Loucy (cell line): Measurements from ENCODE around the gene CDC34.

ENCODE experiments used
- H2AFZ ChIP-seq: fragments of 200-600 bp; sonication (generic); 2 replicates; pipeline ENCODE4 v1.6.0; 2016; ENCODE audit warnings: antibody characterized with exemption, mild to moderate bottlenecking, low read length, moderate library complexity
- H3F3A ChIP-seq: fragments of 200-600 bp; 2 replicates; pipeline ENCODE4 v1.6.0; 2016; ENCODE audit warnings: antibody characterized with exemption, low read depth, mild to moderate bottlenecking
- H3K27me3 ChIP-seq: fragments of 200-600 bp; sonication (generic); 2 replicates; pipeline ENCODE4 v1.6.1; 2014; ENCODE audit warnings: low read length, mild to moderate bottlenecking; ENCODE audit not compliant: insufficient read depth, poor library complexity, severe bottlenecking
- H3K36me3 ChIP-seq: fragments of 200-600 bp; sonication (generic); 2 replicates; pipeline ENCODE4 v1.6.1; 2016; ENCODE audit warnings: low read length; ENCODE audit not compliant: insufficient read depth
- H3K4me1 ChIP-seq: fragments of 200-600 bp; sonication (generic); 2 replicates; pipeline ENCODE4 v1.5.1; 2014; ENCODE audit warnings: low read length, mild to moderate bottlenecking; ENCODE audit not compliant: insufficient read depth, poor library complexity, severe bottlenecking
- H3K4me2 ChIP-seq: fragments of 200-600 bp; sonication (generic); 2 replicates; pipeline ENCODE4 v1.6.0; 2014; ENCODE audit warnings: antibody characterized with exemption, low read length, low read depth, mild to moderate bottlenecking; ENCODE audit not compliant: poor library complexity, severe bottlenecking
- H3K4me3 ChIP-seq: fragments of 200-600 bp; sonication (generic); 2 replicates; pipeline ENCODE4 v1.5.1; 2014; ENCODE audit warnings: low read length, mild to moderate bottlenecking, mixed read lengths; ENCODE audit not compliant: poor library complexity, severe bottlenecking
- H3K79me2 ChIP-seq: fragments of 200-600 bp; sonication (generic); 2 replicates; pipeline ENCODE4 v1.6.1; 2014; ENCODE audit warnings: low read length; ENCODE audit not compliant: insufficient read depth
- H3K9ac ChIP-seq: fragments of 200-600 bp; sonication (generic); 2 replicates; pipeline ENCODE4 v1.6.0; 2014; ENCODE audit warnings: mild to moderate bottlenecking, low read depth, low read length, moderate library complexity; ENCODE audit not compliant: poor library complexity, severe bottlenecking
- H3K9me2 ChIP-seq: fragments of 200-600 bp; sonication (generic); replicated peaks from 2 replicates; pipeline ENCODE4 v1.6.1; 2016; ENCODE audit warnings: low read depth, low read length, mixed read lengths
- H3K9me3 ChIP-seq: fragments of 200-600 bp; sonication (generic); 2 replicates; pipeline ENCODE4 v1.6.1; 2014; ENCODE audit warnings: mild to moderate bottlenecking, antibody characterized with exemption, low read length, low read depth; ENCODE audit not compliant: insufficient read depth
- H4K20me1 ChIP-seq: fragments of 200-600 bp; sonication (generic); 2 replicates; pipeline ENCODE4 v1.6.0; 2014; ENCODE audit warnings: antibody characterized with exemption, low read length, mild to moderate bottlenecking; ENCODE audit not compliant: insufficient read depth, poor library complexity, severe bottlenecking
- CTCF ChIP-seq: fragments of 200-600 bp; sonication (generic); conservative IDR thresholded peaks from 2 replicates; pipeline ENCODE4 v1.5.1; 2014; ENCODE audit warnings: mild to moderate bottlenecking, antibody characterized with exemption, low read length
- EZH2phosphoT487 ChIP-seq: fragments of 200-600 bp; IDR thresholded peaks from 2 replicates; pipeline ENCODE4 v1.6.1; 2018; ENCODE audit warnings: antibody characterized with exemption, mild to moderate bottlenecking, moderate library complexity, borderline replicate concordance

The CDC34 gene

GRCh38 chr19:579111-579841 lies 47.7 kb downstream of the CDC34 start:
- peaks cover 39% of the 10 kb centered on the region; the same call in 1 of the 2 replicates for H3K36me3 ChIP-seq

GRCh38 chr19:579842-580155 lies 48.2 kb downstream of the CDC34 start:
- no peak overlapping the region for H2AFZ ChIP-seq
- no peak overlapping the region for H3K9ac ChIP-seq
- peaks cover 39% of the 10 kb centered on the region; the same call in 1 of the 2 replicates for H3K36me3 ChIP-seq
- TF ChIP-seq CTCF (no peak), EZH2phosphoT487 (no peak)
- H3F3A ChIP-seq = no peaks in the 10 kb centered on the region
- no peaks in the 10 kb centered on the region for H3K9me2 ChIP-seq
- H3K4me1 ChIP-seq = peaks cover 15% of the 10 kb centered on the region
- no peaks in the 10 kb centered on the region for H3K9me3 ChIP-seq
- H3K79me2 ChIP-seq = peaks cover 57% of the 10 kb centered on the region
- H3K27me3 ChIP-seq = no peaks in the 10 kb centered on the region
- no peak overlapping the region for H3K4me3 ChIP-seq
- no peak overlapping the region for H3K4me2 ChIP-seq
- peaks cover 51% of the 10 kb centered on the region for H4K20me1 ChIP-seq

More at GRCh38 chr19:579111-579841, 47.7 kb downstream of the CDC34 start:
- Histone ChIP-seq H3K27me3 (no peaks in the 10 kb centered on the region), H4K20me1 (peaks cover 56% of the 10 kb centered on the region), H3K4me1 (peaks cover 18% of the 10 kb centered on the region), H3F3A (no peaks in the 10 kb centered on the region), H3K9me2 (no peaks in the 10 kb centered on the region), H2AFZ (no peak overlapping the region), H3K4me3 (no peak overlapping the region), H3K9ac (no peak overlapping the region), H3K79me2 (peaks cover 63% of the 10 kb centered on the region), H3K9me3 (no peaks in the 10 kb centered on the region), H3K4me2 (no peak overlapping the region)
- TF ChIP-seq CTCF = no peak
- TF ChIP-seq EZH2phosphoT487 = no peak

- Histone ChIP-seq H3K27me3 (no peaks in the 10 kb centered on the region), H3K9me3 (no peaks in the 10 kb centered on the region), H3K9me2 (no peaks in the 10 kb centered on the region), H3F3A (no peaks in the 10 kb centered on the region), H4K20me1 (peaks cover 45% of the 10 kb centered on the region), H3K79me2 (peaks cover 52% of the 10 kb centered on the region), H3K36me3 (peaks cover 39% of the 10 kb centered on the region; the same call in 1 of the 2 replicates), H3K4me2 (no peak overlapping the region), H3K4me3 (no peak overlapping the region), H2AFZ (no peak overlapping the region), H3K4me1 (peaks cover 15% of the 10 kb centered on the region), H3K9ac (no peak overlapping the region)
- TF ChIP-seq EZH2phosphoT487 = no peak
- TF ChIP-seq CTCF = no peak
Observed at GRCh38 chr19:580274-580835, 48.8 kb downstream of the CDC34 start.
